DOHH2 (cell line): ENCODE measurements around the gene PTPN4.

ENCODE experiments used
- H3F3A ChIP-seq: fragments of 200-600 bp; sonication (generic), shearing (Covaris generic); 2 replicates; pipeline ENCODE4 v1.6.0; 2016; ENCODE audit warnings: antibody characterized with exemption, mild to moderate bottlenecking; ENCODE audit not compliant: control insufficient read depth, insufficient read depth
- H3K27ac ChIP-seq: fragments of 200-600 bp; sonication (generic); 2 replicates; pipeline ENCODE4 v1.5.1; 2014; ENCODE audit warnings: low read depth, mild to moderate bottlenecking, low read length, moderate library complexity
- H3K27me3 ChIP-seq: fragments of 200-600 bp; sonication (generic); 2 replicates; pipeline ENCODE4 v1.6.1; 2014; ENCODE audit warnings: mild to moderate bottlenecking, low read length, mixed read lengths; ENCODE audit not compliant: control insufficient read depth
- H3K36me3 ChIP-seq: fragments of 200-600 bp; sonication (generic); 2 replicates; pipeline ENCODE4 v1.6.1; 2014; ENCODE audit warnings: mild to moderate bottlenecking, low read length, moderate library complexity, mixed read lengths; ENCODE audit not compliant: control insufficient read depth
- H3K4me1 ChIP-seq: fragments of 200-600 bp; sonication (generic); 2 replicates; pipeline ENCODE4 v1.6.1; 2014; ENCODE audit warnings: mild to moderate bottlenecking, low read length, mixed read lengths; ENCODE audit not compliant: control insufficient read depth
- H3K4me2 ChIP-seq: fragments of 200-600 bp; sonication (generic); 2 replicates; pipeline ENCODE4 v1.6.0; 2014; ENCODE audit warnings: mild to moderate bottlenecking, low read length, moderate library complexity
- H3K4me3 ChIP-seq: fragments of 200-600 bp; sonication (generic); 2 replicates; pipeline ENCODE4 v1.5.1; 2014; ENCODE audit warnings: mild to moderate bottlenecking, low read length, mixed read lengths
- H3K79me2 ChIP-seq: fragments of 200-600 bp; sonication (generic); 2 replicates; pipeline ENCODE4 v1.6.1; 2014; ENCODE audit warnings: mild to moderate bottlenecking, low read length, mixed read lengths; ENCODE audit not compliant: control insufficient read depth
- H3K9me2 ChIP-seq: fragments of 200-600 bp; sonication (generic); replicated peaks from 2 replicates; pipeline ENCODE4 v1.6.1; 2014; ENCODE audit warnings: mild to moderate bottlenecking, low read length, mixed read lengths; ENCODE audit not compliant: control insufficient read depth
- H3K9me3 ChIP-seq: fragments of 200-600 bp; sonication (generic); 2 replicates; pipeline ENCODE4 v1.6.1; 2014; ENCODE audit warnings: antibody characterized with exemption, low read length, mixed read lengths; ENCODE audit not compliant: control insufficient read depth, insufficient read depth
- H4K20me1 ChIP-seq: fragments of 200-600 bp; sonication (generic); 2 replicates; pipeline ENCODE4 v1.6.0; 2014; ENCODE audit warnings: low read depth, mild to moderate bottlenecking, antibody characterized with exemption, low read length, moderate library complexity; ENCODE audit not compliant: control insufficient read depth, insufficient read depth
- CTCF ChIP-seq: fragments of 200-600 bp; sonication (generic); IDR thresholded peaks from one replicate; pipeline ENCODE4 v1.5.1; 2014; ENCODE audit warnings: antibody characterized with exemption, mild to moderate bottlenecking, low read depth, low read length; ENCODE audit not compliant: poor library complexity, severe bottlenecking
- EZH2phosphoT487 ChIP-seq: fragments of 200-600 bp; sonication (generic); IDR thresholded peaks from 2 replicates; pipeline ENCODE4 v1.6.1; 2017; ENCODE audit warnings: borderline replicate concordance, mild to moderate bottlenecking, antibody characterized with exemption, low read length, moderate library complexity, mixed read lengths

The PTPN4 gene

GRCh38 chr2:119888680-119889079, 129.0 kb downstream of the PTPN4 start:
- TF ChIP-seq EZH2phosphoT487 (no peak), CTCF (no peak)

GRCh38 chr2:119897736-119898395, 138.1 kb downstream of the PTPN4 start:
- Histone ChIP-seq H3K79me2 (no peaks in the 10 kb centered on the region), H3K9me3 (no peaks in the 10 kb centered on the region), H3K9me2 (no peaks in the 10 kb centered on the region), H3K27me3 (no peaks in the 10 kb centered on the region), H4K20me1 (no peaks in the 10 kb centered on the region), H3K27ac (no peak overlapping the region), H3F3A (no peaks in the 10 kb centered on the region), H3K4me2 (no peak overlapping the region), H3K36me3 (peaks cover 16% of the 10 kb centered on the region), H3K4me1 (no peaks in the 10 kb centered on the region), H3K4me3 (no peak overlapping the region)
- TF ChIP-seq EZH2phosphoT487 (no peak), CTCF (no peak)

More at GRCh38 chr2:119888680-119889079, 129.0 kb downstream of the PTPN4 start:
- peaks cover 15% of the 10 kb centered on the region for H3K36me3 ChIP-seq
- H3K27me3 ChIP-seq, result no peaks in the 10 kb centered on the region
- H3K4me2 ChIP-seq, result no peak overlapping the region
- no peaks in the 10 kb centered on the region for H3F3A ChIP-seq
- H3K9me3 ChIP-seq, result peaks cover 7% of the 10 kb centered on the region; the same call in 1 of the 2 replicates
- no peaks in the 10 kb centered on the region for H3K9me2 ChIP-seq
- H3K4me3 ChIP-seq, result no peak overlapping the region
- H3K79me2 ChIP-seq, result no peaks in the 10 kb centered on the region
- H3K4me1 ChIP-seq, result no peaks in the 10 kb centered on the region
- H4K20me1 ChIP-seq, result no peaks in the 10 kb centered on the region
- H3K27ac ChIP-seq, result no peak overlapping the region

GRCh38 chr2:119901013-119901412, 141.3 kb downstream of the PTPN4 start:
- peaks cover 25% of the 10 kb centered on the region for H3K36me3 ChIP-seq
- H4K20me1 ChIP-seq, result no peaks in the 10 kb centered on the region

More at GRCh38 chr2:119901013-119901412, 141.3 kb downstream of the PTPN4 start:
- H3K4me3 ChIP-seq, result no peak overlapping the region
- TF ChIP-seq EZH2phosphoT487 (no peak), CTCF (no peak)
- no peaks in the 10 kb centered on the region for H3F3A ChIP-seq
- no peak overlapping the region for H3K27ac ChIP-seq
- H3K9me2 ChIP-seq, result no peaks in the 10 kb centered on the region
- no peaks in the 10 kb centered on the region for H3K27me3 ChIP-seq
- H3K79me2 ChIP-seq, result no peaks in the 10 kb centered on the region
- no peaks in the 10 kb centered on the region; the same call in 1 of the 2 replicates for H3K9me3 ChIP-seq
- H3K4me2 ChIP-seq, result no peak overlapping the region
- no peaks in the 10 kb centered on the region for H3K4me1 ChIP-seq
